Upper lobe of left lung (tissue), 6 donors: ENCODE results near the gene MX2. TPM values are rescaled to one million over a fixed set of nuclear protein-coding genes. Genes with fewer than 3 reads are reported as not detected.
"Not testable (repeated sequence)": the region's sequence is repeated elsewhere in the genome, so short reads cannot be mapped to it uniquely, and the experiment has no call there.

ENCODE experiments used
- ATAC-seq, 2 donors: fragments of 200-7000 bp; cut with Tn5 transposase; one replicate each; pipeline ENCODE4 v1.9.1; 2022; ENCODE audit warnings: mild to moderate bottlenecking in 2 of 2, moderate library complexity in 2 of 2; ENCODE audit not compliant: low FRiP score in 2 of 2
- DNase-seq, 2 donors: peaks; one replicate each; pipeline ENCODE4 v3.0.0-alpha.2; 2019 to 2020
- H3K27ac ChIP-seq, 4 donors: fragments of 200-600 bp; sonication (generic); one replicate each; pipeline ENCODE4 v1.5.1; 2016 to 2019
- H3K27me3 ChIP-seq, 4 donors: fragments of 200-600 bp; sonication (generic); one replicate each; pipeline ENCODE4 v1.5.1; 2017 to 2019
- H3K36me3 ChIP-seq, 4 donors: fragments of 200-600 bp; sonication (generic); one replicate each; pipeline ENCODE4 v1.5.1; 2016 to 2019
- H3K4me1 ChIP-seq, 4 donors: fragments of 200-600 bp; sonication (generic); one replicate each; pipeline ENCODE4 v1.5.1; 2018 to 2019
- H3K4me3 ChIP-seq, 4 donors: fragments of 200-600 bp; sonication (generic); one replicate each; pipeline ENCODE4 v1.5.1; 2017 to 2019; ENCODE audit warnings: mild to moderate bottlenecking in 2 of 4, moderate library complexity in 1 of 4
- H3K9me3 ChIP-seq, 4 donors: fragments of 200-600 bp; sonication (generic); one replicate each; pipeline ENCODE4 v1.5.1; 2018 to 2019
- EP300 ChIP-seq, 4 donors: sonication (generic); formaldehyde crosslinking; IDR thresholded peaks; one replicate each; pipeline ENCODE4 v1.5.1; 2017; ENCODE audit warnings: antibody characterized with exemption in 4 of 4, control low read depth in 2 of 4
- POLR2A ChIP-seq, 4 donors: fragments of 450-650 bp; IDR thresholded peaks; one replicate each; pipeline ENCODE4 v1.5.1; 2016 to 2017; ENCODE audit warnings: antibody characterized with exemption in 4 of 4, mild to moderate bottlenecking in 2 of 4
- POLR2AphosphoS5 ChIP-seq, 2 donors: sonication (generic); formaldehyde crosslinking; IDR thresholded peaks; one replicate each; pipeline ENCODE4 v1.5.1; 2017; ENCODE audit warnings: antibody characterized with exemption in 2 of 2
- WGBS, 2 donors: methylation state at CpG; one replicate each; pipeline ENCODE4 v1.1.5; 2017 to 2018; 5-methylcytosine and 5-hydroxymethylcytosine counted together
- total RNA-seq, 6 donors: library from RNA; depleted of rRNA in 4 of 6; stranded (reverse); fragments of >200 nt in 4 of 6; gene quantifications; one replicate each; pipeline versions ENCODE4 v1.1.0 to v1.2.1, GENCODE V29; 2016 to 2021
- TF ChIP-seq, protein P1 (sequence below), 6 experiments: fragments of 450-650 bp in 4 of 6; fragments of 200-600 bp in 2 of 6; sonication (generic) in 2 of 6; IDR thresholded peaks; one replicate each; pipeline ENCODE4 v1.5.1; 2016 to 2019; ENCODE audit warnings: antibody characterized with exemption in 6 of 6
- donor health status: DM: no; HTN: no; CAD: no; lungs with moderate emphysema.
- donor health status: DM: no; HTN: yes; CAD: no; lungs with severe emphysema.

Gene MX2, protein sequence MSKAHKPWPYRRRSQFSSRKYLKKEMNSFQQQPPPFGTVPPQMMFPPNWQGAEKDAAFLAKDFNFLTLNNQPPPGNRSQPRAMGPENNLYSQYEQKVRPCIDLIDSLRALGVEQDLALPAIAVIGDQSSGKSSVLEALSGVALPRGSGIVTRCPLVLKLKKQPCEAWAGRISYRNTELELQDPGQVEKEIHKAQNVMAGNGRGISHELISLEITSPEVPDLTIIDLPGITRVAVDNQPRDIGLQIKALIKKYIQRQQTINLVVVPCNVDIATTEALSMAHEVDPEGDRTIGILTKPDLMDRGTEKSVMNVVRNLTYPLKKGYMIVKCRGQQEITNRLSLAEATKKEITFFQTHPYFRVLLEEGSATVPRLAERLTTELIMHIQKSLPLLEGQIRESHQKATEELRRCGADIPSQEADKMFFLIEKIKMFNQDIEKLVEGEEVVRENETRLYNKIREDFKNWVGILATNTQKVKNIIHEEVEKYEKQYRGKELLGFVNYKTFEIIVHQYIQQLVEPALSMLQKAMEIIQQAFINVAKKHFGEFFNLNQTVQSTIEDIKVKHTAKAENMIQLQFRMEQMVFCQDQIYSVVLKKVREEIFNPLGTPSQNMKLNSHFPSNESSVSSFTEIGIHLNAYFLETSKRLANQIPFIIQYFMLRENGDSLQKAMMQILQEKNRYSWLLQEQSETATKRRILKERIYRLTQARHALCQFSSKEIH
- 10 to 100 TPM in 5 of 6 donors, 1 to 10 TPM in 1; 5.8 to 37.2 (median 25.8) TPM for total RNA-seq

DNA sequence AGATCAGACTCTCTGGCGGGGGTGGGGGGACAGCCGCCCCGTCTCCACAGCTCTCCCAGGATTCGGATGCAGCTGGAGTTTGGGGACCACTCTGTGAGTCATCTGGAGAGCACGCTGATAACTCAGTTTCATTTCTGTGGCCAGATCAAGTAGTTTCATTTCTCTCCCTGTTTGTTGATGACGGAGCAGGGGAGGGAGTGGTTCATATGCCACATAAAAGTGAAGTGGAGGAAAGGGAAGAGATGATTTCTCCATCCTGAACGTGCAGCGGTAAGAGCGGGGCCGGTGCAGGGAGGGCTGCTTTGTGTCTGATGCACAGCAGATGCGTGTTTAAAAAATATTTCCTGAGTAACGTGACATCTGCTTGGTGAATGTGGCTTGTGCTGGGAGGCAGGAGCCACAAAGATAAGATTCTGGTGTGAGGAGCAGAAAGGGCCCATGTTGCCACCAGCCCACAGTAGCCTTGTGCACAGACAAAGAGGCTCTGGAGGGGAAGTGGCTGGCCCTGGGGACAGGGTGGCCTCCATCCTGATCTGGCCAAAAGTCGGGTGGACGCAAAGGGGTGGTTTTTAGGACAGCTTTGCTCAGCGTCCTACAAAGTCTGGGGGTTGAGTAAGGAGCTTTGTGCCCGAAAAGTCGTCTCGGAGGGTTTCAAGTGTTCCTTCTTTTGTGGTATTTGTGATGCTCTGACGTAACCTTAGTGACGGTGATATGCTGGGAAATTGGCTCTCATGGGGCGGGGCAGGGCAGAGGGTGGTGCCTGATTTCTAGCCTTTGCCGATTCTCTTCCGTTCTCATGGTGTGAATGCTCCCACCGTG, at the start of gene MX2:
MX2 (plus strand) TSS at position 242 of the 819 bp plus-strand sequence. CDS start 14,880 bp downstream, outside the sequence.
- ATAC-seq (peak; percentile 81 to 90), DNase-seq (peak in 1 of 2 donors; percentile 74)
- no peaks in the 10 kb centered on the region for H3K36me3 ChIP-seq
- H3K4me3 ChIP-seq: peak within 1 kb of the TSS in 3 of 4 donors; percentile 36 to 49 (median 46)
- peaks cover 12 to 31% (median 21%) of the 10 kb centered on the region in 4 donors for H3K4me1 ChIP-seq
- no peaks in the 10 kb centered on the region for H3K9me3 ChIP-seq
- H3K27me3 ChIP-seq: no peaks in the 10 kb centered on the region
- H3K27ac ChIP-seq: peak within 1 kb of the TSS; percentile 82 to 91 (median 89)
- 29 to 36% methylated on average over 18 to 24 of the region's 24 CpGs for WGBS, 2 donors
- TF ChIP-seq POLR2A (IDR thresholded peaks at IDR 0.05) (peak in 3 of 4 donors; percentile 7 to 64 (median 27)), EP300 (IDR thresholded peaks at IDR 0.05) (peak in 3 of 4 donors; percentile 24 to 60 (median 39)), POLR2AphosphoS5 (IDR thresholded peaks at IDR 0.05) (peak; percentile 70 to 80)
- TF ChIP-seq, protein P1, sequence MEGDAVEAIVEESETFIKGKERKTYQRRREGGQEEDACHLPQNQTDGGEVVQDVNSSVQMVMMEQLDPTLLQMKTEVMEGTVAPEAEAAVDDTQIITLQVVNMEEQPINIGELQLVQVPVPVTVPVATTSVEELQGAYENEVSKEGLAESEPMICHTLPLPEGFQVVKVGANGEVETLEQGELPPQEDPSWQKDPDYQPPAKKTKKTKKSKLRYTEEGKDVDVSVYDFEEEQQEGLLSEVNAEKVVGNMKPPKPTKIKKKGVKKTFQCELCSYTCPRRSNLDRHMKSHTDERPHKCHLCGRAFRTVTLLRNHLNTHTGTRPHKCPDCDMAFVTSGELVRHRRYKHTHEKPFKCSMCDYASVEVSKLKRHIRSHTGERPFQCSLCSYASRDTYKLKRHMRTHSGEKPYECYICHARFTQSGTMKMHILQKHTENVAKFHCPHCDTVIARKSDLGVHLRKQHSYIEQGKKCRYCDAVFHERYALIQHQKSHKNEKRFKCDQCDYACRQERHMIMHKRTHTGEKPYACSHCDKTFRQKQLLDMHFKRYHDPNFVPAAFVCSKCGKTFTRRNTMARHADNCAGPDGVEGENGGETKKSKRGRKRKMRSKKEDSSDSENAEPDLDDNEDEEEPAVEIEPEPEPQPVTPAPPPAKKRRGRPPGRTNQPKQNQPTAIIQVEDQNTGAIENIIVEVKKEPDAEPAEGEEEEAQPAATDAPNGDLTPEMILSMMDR (IDR thresholded peaks at IDR 0.05): no peak

DNA sequence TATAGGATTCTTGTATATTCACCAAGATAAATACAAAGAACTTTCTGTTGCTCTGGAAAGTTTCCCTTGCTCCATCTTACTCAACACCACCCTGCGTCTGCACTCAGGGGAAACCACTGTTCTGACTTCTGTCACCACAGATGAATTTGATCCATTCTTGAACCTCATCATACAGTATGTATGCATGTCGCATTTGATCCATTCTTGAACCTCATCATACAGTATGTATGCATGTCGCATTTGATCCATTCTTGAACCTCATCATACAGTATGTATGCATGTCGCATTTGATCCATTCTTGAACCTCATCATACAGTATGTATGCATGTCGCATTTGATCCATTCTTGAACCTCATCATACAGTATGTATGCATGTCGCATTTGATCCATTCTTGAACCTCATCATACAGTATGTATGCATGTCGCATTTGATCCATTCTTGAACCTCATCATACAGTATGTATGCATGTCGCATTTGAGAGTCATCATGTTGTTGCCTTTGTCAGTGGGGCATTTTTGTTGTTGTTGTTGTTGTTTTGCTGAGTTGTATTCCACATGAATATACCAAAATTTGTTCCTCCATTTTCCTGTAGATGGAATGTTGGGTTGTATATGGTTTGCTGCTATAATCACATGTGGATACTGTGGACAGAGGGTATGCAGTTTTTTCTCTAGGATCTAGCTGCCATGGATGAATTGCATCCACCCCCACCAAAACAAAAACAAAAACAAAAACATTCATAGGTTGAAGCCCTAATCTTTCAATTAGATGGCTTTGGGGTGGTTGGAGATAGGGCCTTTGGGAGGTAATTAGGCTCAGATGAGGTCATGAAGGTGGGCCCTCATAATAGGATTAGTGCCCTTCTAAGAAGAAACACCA, 48.3 kb upstream of the MX2 start:
- not testable (repeated sequence) for H3K4me3 ChIP-seq, H3K27ac ChIP-seq, H3K36me3 ChIP-seq, ATAC-seq, DNase-seq, H3K9me3 ChIP-seq
- Histone ChIP-seq H3K4me1 (peaks cover 8 to 15% (median 14%) of the 10 kb centered on the region in 4 donors), H3K27me3 (peaks cover 0 to 12% (median 7%) of the 10 kb centered on the region in 4 donors)
- WGBS, 2 donors: 98% methylated on average over 3 to 6 of the region's 8 CpGs

DNA sequence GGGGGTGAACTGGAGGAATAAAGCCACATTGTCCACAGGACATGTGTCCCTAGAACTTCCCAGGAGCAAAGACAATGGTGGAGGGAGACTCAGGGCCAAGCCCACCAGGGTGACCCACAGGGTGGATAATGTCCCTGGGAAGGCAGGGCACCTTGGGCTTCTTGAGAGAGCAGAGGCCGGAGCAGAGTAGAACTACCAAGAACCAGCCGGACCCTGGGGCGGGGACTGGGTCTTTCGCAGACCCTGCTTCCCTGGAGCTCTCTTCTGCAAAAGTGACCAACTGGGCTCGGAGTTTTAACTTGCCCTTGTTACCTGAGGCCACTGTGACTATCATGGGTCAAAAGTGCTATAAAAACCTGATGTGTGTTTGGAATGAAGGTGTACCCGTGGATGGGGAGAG, 46.1 kb upstream of the MX2 start:
- 88 to 94% methylated on average over 6 of the region's 6 CpGs for WGBS, 2 donors
- Histone ChIP-seq H3K4me3 (no peak overlapping the region), H3K36me3 (no peaks in the 10 kb centered on the region), H3K27me3 (peaks cover 0 to 12% (median 7%) of the 10 kb centered on the region in 4 donors), H3K9me3 (no peaks in the 10 kb centered on the region), H3K27ac (no peak overlapping the region), H3K4me1 (peaks cover 8 to 15% (median 14%) of the 10 kb centered on the region in 4 donors)
- no peak for DNase-seq
- ATAC-seq: no peak
- TF ChIP-seq, protein P1 (IDR thresholded peaks at IDR 0.05): no peak
- no peak for TF ChIP-seq POLR2A (IDR thresholded peaks at IDR 0.05)
- TF ChIP-seq EP300 (IDR thresholded peaks at IDR 0.05): no peak
- no peak for TF ChIP-seq POLR2AphosphoS5 (IDR thresholded peaks at IDR 0.05)

DNA sequence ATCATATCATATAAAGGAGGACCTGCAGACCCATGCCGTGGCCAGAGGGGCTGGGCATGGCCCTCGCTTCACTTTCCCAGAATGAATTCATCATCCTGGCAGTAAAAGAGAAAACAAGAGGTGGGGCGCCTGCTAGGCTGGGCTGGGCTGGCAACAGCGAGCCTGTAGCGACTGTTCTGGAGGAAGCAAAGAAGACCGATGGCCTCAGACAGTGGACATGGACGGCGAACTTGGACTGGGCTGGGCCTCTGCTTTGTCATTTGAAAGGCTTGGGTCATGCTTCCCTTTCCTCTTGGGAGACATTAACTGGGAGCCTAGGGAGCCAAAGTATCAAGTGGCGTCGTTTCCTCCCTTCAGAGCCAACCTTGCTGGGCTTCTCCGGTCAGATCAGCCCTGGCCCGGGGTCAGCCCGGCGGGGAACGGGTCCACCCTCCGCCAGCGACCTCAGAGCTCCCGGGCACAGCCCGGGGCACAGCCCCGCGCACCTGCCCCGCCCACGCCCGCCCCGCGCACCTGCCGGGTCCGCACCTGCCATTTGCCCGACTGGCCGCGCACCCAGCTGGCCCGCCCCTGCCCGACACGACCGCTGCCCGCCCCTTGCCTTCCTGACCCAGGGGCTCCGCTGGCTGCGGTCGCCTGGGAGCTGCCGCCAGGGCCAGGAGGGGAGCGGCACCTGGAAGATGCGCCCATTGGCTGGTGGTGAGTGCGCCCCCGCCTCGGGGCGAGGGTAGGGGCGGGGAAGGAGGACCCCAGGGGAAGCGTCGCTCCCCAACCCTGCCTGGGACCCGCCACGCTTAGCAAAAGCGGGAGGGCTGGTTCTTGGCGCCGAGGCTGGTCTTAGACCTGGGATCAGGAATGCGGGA, 45.4 kb upstream of the MX2 start, which contains the start of gene FAM3B:
FAM3B (plus strand) TSS at position 602 of the 863 bp plus-strand sequence; CDS start at position 681, 79 bp downstream.
- H3K27ac ChIP-seq: no peak within 1 kb of the TSS
- 14 to 15% methylated on average over 32 to 33 of the region's 55 CpGs for WGBS, 2 donors

More for the DNA sequence above, 45.4 kb upstream of the MX2 start, which contains the start of gene FAM3B:
- no peaks in the 10 kb centered on the region for H3K36me3 ChIP-seq
- peak; percentile 67 to 92 for DNase-seq
- H3K9me3 ChIP-seq: no peaks in the 10 kb centered on the region
- no peak for TF ChIP-seq POLR2A (IDR thresholded peaks at IDR 0.05)
- TF ChIP-seq, protein P1 (IDR thresholded peaks at IDR 0.05): no peak
- peak within 1 kb of the TSS in 3 of 4 donors; percentile 35 to 54 (median 52) for H3K4me3 ChIP-seq
- ATAC-seq: peak in 1 of 2 donors; percentile 60
- peaks cover 8 to 15% (median 14%) of the 10 kb centered on the region in 4 donors for H3K4me1 ChIP-seq
- peaks cover 0 to 12% (median 7%) of the 10 kb centered on the region in 4 donors for H3K27me3 ChIP-seq
